B cell (primary cell): Measurements from ENCODE around the gene BAIAP2L1. TPM values are rescaled to one million over a fixed set of nuclear protein-coding genes. Genes with fewer than 3 reads are reported as not detected.
"Not testable (repeated sequence)": the region's sequence is repeated elsewhere in the genome, so short reads cannot be mapped to it uniquely, and the experiment has no call there.

ENCODE experiments used
- ATAC-seq: fragments of 200-7000 bp; cut with Tn5 transposase; one replicate; pipeline ENCODE4 v1.10.0; 2021; ENCODE audit warnings: low read depth, mild to moderate bottlenecking, moderate number of reproducible peaks, moderate library complexity
- CTCF ChIA-PET: fragments of 350-600 bp; sonication (Branson Sonifier 250); formaldehyde crosslinking; loops from one replicate; lab custom pipeline; 2021; ENCODE audit warnings: antibody characterized with exemption, inconsistent platforms; lab: Charles Lee
- POLR2A ChIA-PET: fragments of 350-600 bp; sonication (Branson Sonifier 250); formaldehyde crosslinking; loops from one replicate; lab custom pipeline; 2021; ENCODE audit warnings: antibody characterized with exemption; lab: Charles Lee
- DNase-seq: peaks from one replicate; pipeline ENCODE4 v3.0.0; 2013
- H2AFZ ChIP-seq: 2 replicates; pipeline ENCODE4 v1.6.1; 2012; ENCODE audit warnings: mild to moderate bottlenecking, low read depth, low read length; ENCODE audit not compliant: insufficient read depth, poor library complexity, severe bottlenecking
- H3K27ac ChIP-seq, 2 donors: 1 replicate in 1 of 2; 2 replicates in 1 of 2; pipeline ENCODE4 v1.5.1; 2012 to 2013; ENCODE audit warnings: low read length in 2 of 2, mild to moderate bottlenecking in 2 of 2, moderate library complexity in 1 of 2
- H3K27me3 ChIP-seq, 4 experiments: fragments of 200-600 bp in 1 of 4; sonication (generic) in 1 of 4; replicated peaks in 1 of 4; 1 replicate in 2 of 4; 2 replicates in 2 of 4; pipeline versions ENCODE4 v1.6.1 to v1.7.0; 2013 to 2016; ENCODE audit warnings: low read length in 3 of 4, mild to moderate bottlenecking in 2 of 4, mixed read lengths in 1 of 4, moderate library complexity in 1 of 4; ENCODE audit not compliant: insufficient read depth in 4 of 4, control insufficient read depth in 3 of 4; ENCODE audit errors: control extremely low read depth in 1 of 4
- H3K36me3 ChIP-seq, 2 experiments: replicated peaks in 1 of 2; 1 replicate in 1 of 2; 2 replicates in 1 of 2; pipeline versions ENCODE4 v1.6.1 to v1.7.1; 2013; ENCODE audit warnings: low read length in 1 of 2; ENCODE audit not compliant: insufficient read depth in 2 of 2, control insufficient read depth in 1 of 2; ENCODE audit errors: control extremely low read depth in 1 of 2, extremely low read depth in 1 of 2
- H3K4me1 ChIP-seq, 2 donors: fragments of 200-600 bp in 1 of 2; sonication (generic) in 1 of 2; 1 replicate in 1 of 2; 2 replicates in 1 of 2; pipeline versions ENCODE4 v1.5.1 to v1.6.1; 2013 to 2017; ENCODE audit warnings: low read length in 2 of 2; ENCODE audit not compliant: control insufficient read depth in 2 of 2, insufficient read depth in 2 of 2
- H3K4me2 ChIP-seq: replicated peaks from 2 replicates; pipeline ENCODE3; 2012; ENCODE audit warnings: mild to moderate bottlenecking, low read depth, low read length; ENCODE audit not compliant: poor library complexity, severe bottlenecking
- H3K4me3 ChIP-seq, 5 experiments: fragments of 200-600 bp in 1 of 5; sonication (generic) in 1 of 5; 1 replicate in 3 of 5; 2 replicates in 2 of 5; pipeline versions ENCODE4 v1.5.1 to v1.7.0; 2011 to 2016; ENCODE audit warnings: low read length in 4 of 5, mild to moderate bottlenecking in 4 of 5, low read depth in 2 of 5, control low read depth in 1 of 5, moderate library complexity in 1 of 5; ENCODE audit not compliant: insufficient read depth in 1 of 5; ENCODE audit errors: control extremely low read depth in 1 of 5, extremely low read depth in 1 of 5
- H3K79me2 ChIP-seq: fragments of 200-600 bp; sonication (generic); one replicate; pipeline ENCODE4 v1.6.0; 2016; ENCODE audit warnings: low read length; ENCODE audit not compliant: control insufficient read depth, insufficient read depth
- H3K9ac ChIP-seq: fragments of 200-600 bp; sonication (generic); 2 replicates; pipeline ENCODE4 v1.6.1; 2017; ENCODE audit warnings: mild to moderate bottlenecking, low read length, moderate library complexity
- H3K9me3 ChIP-seq, 3 donors: one replicate each; pipeline versions ENCODE4 v1.6.1 to v1.7.1; 2013; ENCODE audit warnings: low read length in 2 of 3; ENCODE audit not compliant: control insufficient read depth in 2 of 3, insufficient read depth in 1 of 3; ENCODE audit errors: control extremely low read depth in 1 of 3
- H4K20me1 ChIP-seq: 2 replicates; pipeline ENCODE4 v1.6.0; 2012; ENCODE audit warnings: mild to moderate bottlenecking, low read length; ENCODE audit not compliant: insufficient read depth, control insufficient read depth, poor library complexity, severe bottlenecking
- H3K27ac Mint-ChIP-seq: one replicate; pipeline ENCODE4 v1.8.0; 2021; ENCODE audit warnings: mixed read lengths
- H3K27me3 Mint-ChIP-seq: one replicate; pipeline ENCODE4 v1.8.0; 2021; ENCODE audit warnings: mixed read lengths
- H3K4me1 Mint-ChIP-seq: one replicate; pipeline ENCODE4 v1.8.0; 2021; ENCODE audit warnings: mixed read lengths
- H3K4me3 Mint-ChIP-seq: one replicate; pipeline ENCODE4 v1.8.0; 2021; ENCODE audit warnings: mixed read lengths
- H3K9me3 Mint-ChIP-seq: one replicate; pipeline ENCODE4 v1.8.0; 2022; ENCODE audit warnings: mixed read lengths; ENCODE audit not compliant: insufficient read depth
- EZH2 ChIP-seq: IDR thresholded peaks from 2 replicates; pipeline ENCODE4 v1.6.1; 2012; ENCODE audit warnings: borderline replicate concordance, low read depth, mild to moderate bottlenecking, moderate library complexity, low read length; ENCODE audit not compliant: insufficient read depth, poor library complexity, severe bottlenecking
- WGBS: methylation state at CpG from one replicate; pipeline ENCODE4 v1.1.5; 2013; ENCODE audit warnings: missing lambda C conversion rate; ENCODE audit not compliant: insufficient coverage; 5-methylcytosine and 5-hydroxymethylcytosine counted together
- intact Hi-C: fragments of 100-400 bp; cut with micrococcal nuclease; formaldehyde crosslinking; loops from one replicate; pipeline ENCODE4 v1.10.0; 2022
- polyA plus RNA-seq: library from polyadenylated mRNA; depleted of rRNA; stranded (reverse); fragments of >200 nt; gene quantifications from 2 replicates; pipeline ENCODE4 v1.2.3, GENCODE V29; 2012
- total RNA-seq, 2 donors: library from RNA; stranded (reverse); fragments of 120-200 nt in 1 of 2; gene quantifications; 1 replicate in 1 of 2; 2 replicates in 1 of 2; pipeline versions ENCODE4 v1.2.3 to v1.2.4, GENCODE V29; 2013 to 2022
- TF ChIP-seq, protein P1 (sequence below): fragments of 200-600 bp; IDR thresholded peaks from one replicate; pipeline ENCODE4 v1.8.0; 2022; ENCODE audit warnings: antibody characterized with exemption, mild to moderate bottlenecking

Gene BAIAP2L1
- total and polyA plus RNA-seq, 2 donors (not counting 1 experiment from before 2014, with no cell fraction given) = 1.5 to 3.7 TPM

GRCh38 chr7:98418636-98419315, 17.9 kb upstream of the BAIAP2L1 start:
- no peak for ATAC-seq
- Histone ChIP-seq H3K4me1 (peaks cover 4 to 5% of the 10 kb centered on the region in 2 donors), H4K20me1 (no peaks in the 10 kb centered on the region), H3K4me3 (no peak overlapping the region), H3K9me3 (peaks cover 0 to 6% (median 0%) of the 10 kb centered on the region in 3 donors), H3K27me3 (peaks cover 0 to 17% (median 1%) of the 10 kb centered on the region in 4 experiments), H3K4me2 (no peak overlapping the region), H3K36me3 (no peaks in the 10 kb centered on the region), H3K79me2 (no peaks in the 10 kb centered on the region), H3K9ac (no peak overlapping the region), H3K27ac (no peak overlapping the region), H2AFZ (no peak overlapping the region)
- POLR2A ChIA-PET = no interaction called here
- no peak overlapping the region for H3K4me3 Mint-ChIP-seq
- CTCF ChIA-PET = interaction anchor here (1.1 to 1.4 kb wide), 2 partner anchors 18 to 313 kb away, joined by 3 read pairs; partner anchors contain the start of gene BAIAP2L1
- H3K27ac Mint-ChIP-seq = no peak overlapping the region
- H3K27me3 Mint-ChIP-seq = peaks cover 31% of the 10 kb centered on the region
- TF ChIP-seq, protein P1, sequence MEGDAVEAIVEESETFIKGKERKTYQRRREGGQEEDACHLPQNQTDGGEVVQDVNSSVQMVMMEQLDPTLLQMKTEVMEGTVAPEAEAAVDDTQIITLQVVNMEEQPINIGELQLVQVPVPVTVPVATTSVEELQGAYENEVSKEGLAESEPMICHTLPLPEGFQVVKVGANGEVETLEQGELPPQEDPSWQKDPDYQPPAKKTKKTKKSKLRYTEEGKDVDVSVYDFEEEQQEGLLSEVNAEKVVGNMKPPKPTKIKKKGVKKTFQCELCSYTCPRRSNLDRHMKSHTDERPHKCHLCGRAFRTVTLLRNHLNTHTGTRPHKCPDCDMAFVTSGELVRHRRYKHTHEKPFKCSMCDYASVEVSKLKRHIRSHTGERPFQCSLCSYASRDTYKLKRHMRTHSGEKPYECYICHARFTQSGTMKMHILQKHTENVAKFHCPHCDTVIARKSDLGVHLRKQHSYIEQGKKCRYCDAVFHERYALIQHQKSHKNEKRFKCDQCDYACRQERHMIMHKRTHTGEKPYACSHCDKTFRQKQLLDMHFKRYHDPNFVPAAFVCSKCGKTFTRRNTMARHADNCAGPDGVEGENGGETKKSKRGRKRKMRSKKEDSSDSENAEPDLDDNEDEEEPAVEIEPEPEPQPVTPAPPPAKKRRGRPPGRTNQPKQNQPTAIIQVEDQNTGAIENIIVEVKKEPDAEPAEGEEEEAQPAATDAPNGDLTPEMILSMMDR = no peak
- TF ChIP-seq EZH2 = no peak
- H3K4me1 Mint-ChIP-seq = no peaks in the 10 kb centered on the region
- 71% methylated on average over 4 of the region's 7 CpGs for whole genome bisulfite sequencing
- intact Hi-C loops = no loop called here
- DNase-seq = no peak
- H3K9me3 Mint-ChIP-seq = no peaks in the 10 kb centered on the region

DNA sequence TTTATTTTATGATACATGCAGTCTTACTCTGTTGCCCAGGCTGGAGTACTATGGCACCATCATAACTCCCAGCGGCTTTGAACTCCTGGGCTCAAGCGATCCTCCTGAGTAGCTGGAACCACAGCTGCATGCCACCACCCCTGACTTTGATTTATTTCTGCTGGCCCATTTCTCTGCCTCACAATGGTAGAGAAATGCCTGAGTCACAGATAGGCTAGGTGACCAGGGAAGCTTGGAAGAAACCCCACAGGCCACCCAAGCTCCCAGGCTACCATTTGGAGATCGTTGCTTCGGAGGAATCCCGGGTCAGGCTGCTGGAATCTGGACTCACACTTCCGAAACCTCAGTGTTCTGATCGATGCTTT, 17.4 kb upstream of the BAIAP2L1 start:
- peaks cover 0 to 6% (median 0%) of the 10 kb centered on the region in 3 donors for H3K9me3 ChIP-seq
- peaks cover 4 to 5% of the 10 kb centered on the region in 2 donors for H3K4me1 ChIP-seq
- no peak for DNase-seq
- H3K27me3 ChIP-seq = peaks cover 0 to 17% (median 1%) of the 10 kb centered on the region in 4 experiments
- H3K79me2 ChIP-seq = no peaks in the 10 kb centered on the region
- H3K36me3 ChIP-seq = no peaks in the 10 kb centered on the region
- H3K4me3 ChIP-seq = no peak overlapping the region
- no peak overlapping the region for H2AFZ ChIP-seq
- no peak overlapping the region for H3K4me3 Mint-ChIP-seq
- ChIA-PET CTCF (interaction anchor here (1.3 kb wide), 1 partner anchor 17 kb away, joined by 3 read pairs; the partner anchor contains the start of gene BAIAP2L1), POLR2A (no interaction called here)
- H4K20me1 ChIP-seq = no peaks in the 10 kb centered on the region
- no peak overlapping the region for H3K4me2 ChIP-seq
- 92% methylated on average over 6 of the region's 7 CpGs for WGBS
- intact Hi-C loops = no loop called here
- no peak for TF ChIP-seq EZH2
- TF ChIP-seq, protein P1 = no peak
- no peak overlapping the region for H3K9ac ChIP-seq
- H3K9me3 Mint-ChIP-seq = no peaks in the 10 kb centered on the region
- no peaks in the 10 kb centered on the region for H3K4me1 Mint-ChIP-seq
- H3K27me3 Mint-ChIP-seq = peaks cover 29% of the 10 kb centered on the region
- no peak overlapping the region for H3K27ac Mint-ChIP-seq
- ATAC-seq = no peak
- H3K27ac ChIP-seq = no peak overlapping the region

DNA sequence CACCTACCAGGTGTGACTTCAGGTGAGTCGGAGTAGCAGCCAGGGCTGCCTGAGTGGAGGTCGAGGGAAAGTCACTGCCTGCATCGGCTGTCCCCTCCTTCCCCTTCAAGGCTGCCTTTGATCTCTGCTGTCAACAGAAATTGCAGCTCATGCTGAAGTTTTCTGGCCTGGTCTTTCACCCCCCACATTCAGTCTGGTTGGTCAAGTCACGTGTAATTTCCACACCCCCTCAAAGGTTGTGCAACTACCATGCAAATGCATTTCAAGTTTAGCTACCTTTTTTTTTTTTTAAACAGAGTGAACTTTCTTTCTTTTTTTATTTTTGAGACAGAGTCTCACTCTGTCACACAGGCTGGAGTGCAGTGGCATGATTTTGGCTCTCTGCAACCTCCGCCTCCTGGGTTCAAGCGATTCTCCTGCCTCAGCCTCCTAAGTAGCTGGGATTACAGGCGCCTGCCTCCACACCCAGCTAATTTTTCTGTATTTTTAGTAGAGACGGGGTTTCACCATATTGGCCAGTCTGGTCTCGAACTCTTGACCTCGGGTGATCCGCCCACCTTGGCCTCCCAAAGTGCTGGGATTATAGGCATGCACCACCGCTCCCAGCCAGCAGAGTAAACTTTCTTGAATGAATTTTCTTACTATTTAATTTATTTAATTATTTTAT, 16.8 kb upstream of the BAIAP2L1 start:
- ATAC-seq, H3K79me2 ChIP-seq, intact Hi-C loops, H3K4me2 ChIP-seq, H3K9me3 ChIP-seq, H4K20me1 ChIP-seq, H3K4me1 Mint-ChIP-seq, DNase-seq, H3K9me3 Mint-ChIP-seq, POLR2A ChIA-PET, H2AFZ ChIP-seq, H3K27ac Mint-ChIP-seq, H3K27ac ChIP-seq, H3K36me3 ChIP-seq, H3K4me3 ChIP-seq, H3K4me3 Mint-ChIP-seq, H3K9ac ChIP-seq, H3K4me1 ChIP-seq: not testable (repeated sequence)
- peaks cover 31% of the 10 kb centered on the region for H3K27me3 Mint-ChIP-seq
- WGBS = 63% methylated on average over 6 of the region's 12 CpGs
- H3K27me3 ChIP-seq = peaks cover 0 to 20% (median 1%) of the 10 kb centered on the region in 4 experiments
- CTCF ChIA-PET = interaction anchor here (1.3 kb wide), 1 partner anchor 17 kb away, joined by 3 read pairs; the partner anchor contains the start of gene BAIAP2L1
